ENCODE measurements around the gene THUMPD2. TPM values are rescaled to one million over a fixed set of nuclear protein-coding genes. Genes with fewer than 3 reads are reported as not detected.

Gene THUMPD2
- total RNA-seq, 1 donor from 2014 or later, result 7.9 TPM

GRCh38 chr2:39720970-39721369 lies 58.1 kb downstream of the THUMPD2 start:
- DNase-seq (ENCODE audit: low spot score), result no peak

DNA sequence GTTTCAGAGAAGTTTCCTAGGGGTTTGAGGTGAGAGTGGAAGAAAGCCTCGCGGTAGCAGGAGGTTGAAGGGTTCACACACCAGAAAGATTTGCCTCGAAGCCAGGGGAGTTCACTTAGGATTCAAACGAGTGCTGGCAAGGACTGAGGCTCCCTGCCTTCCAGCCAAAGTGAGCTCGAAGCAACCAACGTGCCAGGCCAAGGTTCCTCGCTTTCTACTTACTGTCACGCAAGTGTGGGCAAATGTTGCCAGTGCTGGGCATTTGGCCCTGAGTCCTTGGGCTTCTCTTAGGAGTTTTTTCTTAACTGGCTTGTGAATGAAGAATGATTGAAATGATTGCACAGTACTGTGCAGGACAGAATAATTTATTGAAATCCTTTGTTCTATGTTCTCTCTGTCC lies 59.7 kb downstream of the THUMPD2 start:
- no peak for DNase-seq (ENCODE audit: low spot score)

DNA sequence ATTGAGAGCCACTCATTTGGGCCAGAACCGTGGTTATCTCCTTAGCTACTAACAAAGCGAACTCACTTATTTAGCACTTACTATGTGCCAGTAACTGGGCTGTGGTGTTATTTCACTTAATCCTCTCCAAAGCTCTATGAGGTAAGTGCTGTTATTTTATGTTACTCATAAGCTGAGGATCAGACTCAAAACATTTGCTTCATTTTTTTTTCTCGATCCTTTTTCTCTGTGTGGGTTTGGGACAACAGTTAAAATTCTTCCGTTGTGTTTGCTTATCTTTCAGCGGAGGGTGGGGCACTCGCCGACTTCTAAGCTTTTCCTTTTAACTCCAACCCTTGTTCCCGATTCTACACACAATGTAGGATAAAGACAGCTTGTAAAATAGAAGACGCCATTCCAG lies 60.6 kb downstream of the THUMPD2 start:
- no peak for DNase-seq (ENCODE audit: low spot score)

DNA sequence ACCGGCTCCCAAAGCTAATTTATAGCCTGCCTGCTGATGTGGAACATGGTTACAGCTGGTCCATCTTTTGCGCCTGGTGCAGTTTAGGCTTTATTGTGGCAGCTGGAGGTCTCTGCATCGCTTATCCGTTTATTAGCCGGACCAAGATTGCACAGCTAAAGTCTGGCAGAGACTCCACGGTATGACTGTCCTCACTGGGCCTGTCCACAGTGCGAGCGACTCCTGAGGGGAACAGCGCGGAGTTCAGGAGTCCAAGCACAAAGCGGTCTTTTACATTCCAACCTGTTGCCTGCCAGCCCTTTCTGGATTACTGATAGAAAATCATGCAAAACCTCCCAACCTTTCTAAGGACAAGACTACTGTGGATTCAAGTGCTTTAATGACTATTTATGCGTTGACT lies 62.0 kb downstream of the THUMPD2 start:
- DNase-seq (ENCODE audit: low spot score), result no peak

DNA sequence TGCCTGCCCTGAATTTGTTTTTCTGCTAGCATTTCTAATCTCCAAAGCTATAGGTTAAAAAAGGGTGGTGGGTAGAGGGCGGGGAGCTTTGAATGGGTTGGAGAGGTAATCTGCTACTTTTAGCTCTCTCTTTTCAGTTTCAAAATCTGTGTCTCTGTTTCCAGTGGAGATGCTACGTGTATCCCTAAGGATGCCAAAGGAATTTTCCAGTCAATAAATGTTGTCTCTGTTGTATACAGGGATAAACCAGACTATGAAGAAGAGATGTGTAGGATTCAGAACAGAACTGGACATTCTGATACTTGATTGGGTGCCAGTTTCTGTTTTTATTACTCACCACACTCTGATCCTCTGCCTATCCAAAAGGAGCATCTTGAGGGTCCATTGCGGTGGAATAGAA lies 63.2 kb downstream of the THUMPD2 start:
- DNase-seq (ENCODE audit: low spot score), result no peak

- DNase-seq (ENCODE audit: low spot score), result no peak
Observed at GRCh38 chr2:39715095-39715494, 64.0 kb downstream of the THUMPD2 start.

- DNase-seq (ENCODE audit: low spot score), result no peak
Observed at GRCh38 chr2:39712953-39713352, 66.1 kb downstream of the THUMPD2 start.

GRCh38 chr2:39710807-39711206 lies 68.3 kb downstream of the THUMPD2 start:
- DNase-seq (ENCODE audit: low spot score), result no peak

DNA sequence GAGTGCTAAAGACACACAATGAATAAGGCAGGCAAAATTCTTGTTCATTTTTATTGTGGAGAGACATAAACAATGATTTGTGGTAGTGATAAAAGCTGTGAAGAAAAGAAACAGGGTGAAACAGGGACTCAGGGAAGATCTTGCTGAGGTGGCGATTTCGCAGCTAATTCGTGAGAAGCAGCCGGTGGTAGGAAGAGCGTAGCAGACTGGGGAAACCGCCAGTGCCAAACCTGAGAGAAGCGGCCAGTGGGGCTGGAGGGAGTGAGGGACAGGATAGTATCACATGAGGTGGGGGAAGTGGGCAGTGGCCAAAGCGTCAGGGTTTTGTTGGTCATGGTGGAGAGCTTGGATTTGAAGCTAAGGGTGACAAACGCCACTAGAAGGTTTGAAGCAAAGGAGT lies 71.1 kb downstream of the THUMPD2 start:
- no peak for DNase-seq (ENCODE audit: low spot score)

- DNase-seq (ENCODE audit: low spot score), result no peak
Observed at GRCh38 chr2:39706945-39707344, 72.1 kb downstream of the THUMPD2 start.

- DNase-seq (ENCODE audit: low spot score), result no peak
Observed at GRCh38 chr2:39706312-39706711, 72.7 kb downstream of the THUMPD2 start.

- DNase-seq (ENCODE audit: low spot score), result no peak
Observed at GRCh38 chr2:39705638-39706037, 73.4 kb downstream of the THUMPD2 start.

DNA sequence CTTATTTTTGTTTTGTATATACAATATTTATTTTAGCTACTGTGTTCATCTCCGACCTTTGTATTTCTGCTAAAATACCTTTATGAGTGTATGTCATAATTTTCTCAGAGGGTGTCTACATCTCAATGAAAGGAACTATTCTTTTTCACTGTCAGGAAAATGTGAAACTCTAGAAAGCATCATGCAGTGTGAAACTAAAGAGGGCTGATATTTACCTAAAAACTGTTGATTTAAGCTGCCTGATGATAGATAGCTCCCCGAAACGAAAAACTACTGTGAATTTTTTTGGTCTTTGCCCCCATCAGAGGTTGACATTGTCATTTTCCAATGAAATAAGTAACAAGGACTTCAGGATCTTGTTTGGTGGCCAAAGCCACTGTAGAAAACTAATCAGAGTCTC lies 74.5 kb downstream of the THUMPD2 start:
- no peak for DNase-seq (ENCODE audit: low spot score)

DNA sequence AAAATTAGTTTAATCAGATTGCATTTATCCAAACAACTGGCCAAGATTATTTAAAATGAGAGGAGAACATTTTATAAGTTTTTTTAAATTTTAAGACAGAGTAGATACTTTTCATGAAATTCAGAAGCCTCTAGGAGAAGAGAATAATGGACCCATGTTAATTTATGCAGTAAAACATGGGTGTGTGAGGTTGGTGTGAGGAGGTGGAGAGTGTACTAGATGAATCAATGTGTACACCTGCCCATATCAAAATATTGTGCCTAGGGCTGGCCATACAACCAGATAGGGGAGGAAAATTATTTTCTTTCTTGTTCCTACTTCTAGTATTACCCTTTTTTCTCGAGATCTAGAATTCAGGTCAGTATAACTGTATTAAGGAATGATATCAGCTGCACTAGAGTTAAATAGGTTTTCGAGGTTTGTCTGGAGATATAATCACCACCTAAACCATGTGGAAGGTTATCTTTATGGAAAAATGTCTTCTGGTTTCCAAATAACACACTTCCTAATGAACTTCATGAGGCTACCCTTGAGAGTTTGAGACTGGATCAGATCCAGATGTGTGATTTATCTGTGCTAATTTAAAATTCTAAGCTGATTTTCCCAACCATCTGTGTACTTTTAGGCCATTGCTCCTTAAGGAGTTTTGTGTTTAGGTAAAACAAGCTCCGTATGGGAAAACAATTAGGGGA lies 75.7 kb downstream of the THUMPD2 start:
- no peak for DNase-seq (ENCODE audit: low spot score)

DNA sequence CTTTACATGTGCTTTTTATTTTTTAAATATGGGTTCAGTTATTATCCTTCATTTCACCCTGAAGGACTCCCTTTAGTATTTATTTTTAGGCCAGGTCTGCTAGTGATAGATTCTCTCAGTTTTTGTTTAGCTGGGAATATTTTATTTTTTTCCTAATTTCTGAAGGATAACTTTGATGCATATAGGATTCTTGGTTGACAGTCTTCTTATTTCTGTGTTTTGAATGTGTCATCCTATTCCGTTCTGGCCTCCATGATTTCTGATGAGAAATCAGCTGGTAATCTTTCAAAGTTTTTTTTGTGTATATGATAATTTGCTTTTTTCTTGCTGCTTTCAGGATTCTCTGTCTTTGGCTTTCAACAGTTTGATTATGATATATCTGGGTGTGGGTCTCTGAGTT lies 77.9 kb downstream of the THUMPD2 start:
- no peak for DNase-seq (ENCODE audit: low spot score)

DNA sequence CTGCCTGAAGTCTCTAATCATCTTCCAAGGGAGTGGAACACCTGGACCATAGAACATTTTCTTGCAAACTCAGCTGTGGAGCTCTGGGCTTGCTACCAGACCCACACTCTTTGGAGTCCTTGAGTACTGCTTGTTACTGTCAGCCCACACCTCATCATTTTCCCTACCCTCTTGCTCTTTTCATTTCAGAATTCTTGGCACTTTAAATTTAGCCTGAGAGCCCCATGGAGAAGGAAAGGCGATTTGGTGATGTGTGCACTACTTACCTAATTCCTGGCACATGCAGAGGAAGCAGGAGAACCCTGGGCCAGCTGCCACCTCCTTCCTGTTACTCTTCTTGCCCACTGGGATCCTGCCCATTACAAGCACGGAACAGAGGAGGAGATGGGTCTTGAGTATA lies 81.6 kb downstream of the THUMPD2 start:
- no peak for DNase-seq (ENCODE audit: low spot score)

DNA sequence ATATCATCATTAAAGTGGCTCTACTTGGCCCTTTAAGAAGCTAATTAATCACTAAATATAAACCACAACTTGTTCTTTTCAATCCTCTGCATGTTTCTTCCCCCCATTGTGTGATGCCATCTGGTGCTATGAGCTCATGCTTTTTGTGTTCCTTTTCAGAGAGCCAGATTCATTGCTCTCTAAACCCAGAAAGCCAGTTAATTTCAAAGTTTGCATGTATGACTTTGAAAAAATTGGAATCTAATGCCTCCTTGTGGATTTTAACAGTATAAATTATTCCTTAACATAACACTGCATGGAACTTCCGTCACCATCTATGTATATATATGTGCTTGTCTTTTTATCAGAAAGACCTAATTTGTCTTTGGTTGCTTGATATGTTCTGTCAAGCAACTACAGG lies 82.2 kb downstream of the THUMPD2 start:
- DNase-seq (ENCODE audit: low spot score), result no peak

DNA sequence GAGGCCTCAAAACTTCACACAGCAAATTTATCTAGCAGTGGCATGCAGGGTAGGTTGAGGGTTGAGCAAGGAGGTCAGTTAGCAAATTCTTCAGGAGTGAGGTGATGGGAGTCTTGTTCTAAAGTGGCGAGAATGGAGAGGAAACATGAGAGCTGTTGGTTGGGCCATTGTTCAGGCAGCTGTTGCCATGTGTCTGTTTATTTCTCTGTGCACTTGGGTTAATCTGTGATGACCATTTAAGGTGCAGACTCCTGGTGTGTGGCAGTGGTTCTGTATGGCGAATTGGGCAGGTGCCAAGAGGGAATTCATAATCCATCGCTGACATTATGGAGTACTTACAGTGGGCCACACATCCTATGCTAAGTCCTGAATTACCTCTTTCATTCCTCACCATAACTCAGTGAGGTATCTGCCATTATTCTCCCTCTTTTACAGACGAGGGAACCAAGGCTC lies 82.9 kb downstream of the THUMPD2 start:
- no peak for DNase-seq (ENCODE audit: low spot score)

DNA sequence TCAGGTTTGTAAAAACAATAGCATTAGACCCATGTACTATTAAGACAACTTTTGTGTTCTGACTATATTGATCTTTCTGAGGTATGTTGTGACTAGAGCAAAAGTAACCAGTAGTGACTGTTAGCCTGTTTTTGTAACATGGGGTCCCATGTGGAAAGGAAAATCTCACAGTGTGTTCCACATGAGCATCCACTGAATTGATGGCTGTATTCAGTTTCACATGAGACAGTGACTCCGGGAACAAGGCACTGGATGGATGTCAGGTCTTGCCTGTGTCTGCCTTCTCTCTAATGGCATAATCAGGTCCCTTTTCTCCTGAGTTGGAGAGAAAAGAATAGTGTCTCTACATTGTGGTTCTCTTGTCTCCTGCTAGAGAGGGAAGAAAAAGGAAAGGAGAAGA lies 85.8 kb downstream of the THUMPD2 start:
- DNase-seq (ENCODE audit: low spot score), result no peak

GRCh38 chr2:39689876-39690275 lies 89.2 kb downstream of the THUMPD2 start:
- DNase-seq (ENCODE audit: low spot score), result no peak

GRCh38 chr2:39689272-39689841 lies 89.7 kb downstream of the THUMPD2 start:
- no peak for DNase-seq (ENCODE audit: low spot score)

DNA sequence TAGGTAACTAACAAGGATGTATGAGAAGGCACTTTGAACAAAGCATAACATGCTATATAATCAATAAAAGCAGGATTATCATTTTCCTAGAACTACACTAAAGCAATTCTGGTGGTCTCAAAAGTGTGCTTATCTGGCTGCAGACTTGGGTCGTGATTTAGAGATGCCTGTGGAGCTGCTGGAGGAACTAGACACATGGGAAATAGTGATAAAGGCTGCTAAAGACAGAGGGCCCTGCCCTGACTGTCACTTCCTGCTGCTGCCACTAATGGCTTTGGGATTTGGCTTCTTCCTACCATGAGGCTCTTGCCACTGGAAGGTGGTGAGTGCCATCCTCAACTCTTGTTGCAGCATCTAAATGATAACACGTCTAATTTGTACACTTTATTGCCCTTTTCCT lies 90.9 kb downstream of the THUMPD2 start:
- no peak for DNase-seq (ENCODE audit: low spot score)

GRCh38 chr2:39686456-39686855 lies 92.6 kb downstream of the THUMPD2 start:
- no peak for DNase-seq (ENCODE audit: low spot score)

Data from mesenteric fat pad (tissue), 1 donor.